IMR-90 (cell line): ENCODE measurements around the gene TCF7L1. TPM values are rescaled to one million over a fixed set of nuclear protein-coding genes. Genes with fewer than 3 reads are reported as not detected.

Experiments
- ATAC-seq: fragments of 200-7000 bp; cut with Tn5 transposase; 2 replicates; pipeline ENCODE4 v1.9.1; 2020; ENCODE audit warnings: low read depth, mild to moderate bottlenecking, moderate library complexity
- BruUV-seq: library from RNA; stranded (reverse); fragments of 400-500 nt; replicated peaks from 2 replicates; lab custom pipeline; 2021; lab: Mats Ljungman, UMichigan
- CTCF ChIA-PET: fragments of 300-600 bp; formaldehyde crosslinking; extraction: SDS; loops from one replicate; lab custom pipeline; 2021; ENCODE audit warnings: antibody characterized with exemption; lab: Yijun Ruan, JAX
- POLR2A ChIA-PET: fragments of 300-600 bp; sonication (Branson Sonifier 250); formaldehyde crosslinking; loops from one replicate; lab custom pipeline; 2022; ENCODE audit warnings: antibody characterized with exemption; ENCODE audit not compliant: unreplicated experiment; lab: Charles Lee
- DNase-seq: peaks from one replicate; pipeline ENCODE4 v3.0.0; 2013
- H2AFZ ChIP-seq: replicated peaks from 2 replicates; pipeline ENCODE3; 2013; ENCODE audit warnings: low read length, mild to moderate bottlenecking; ENCODE audit not compliant: poor library complexity
- H2AK5ac ChIP-seq: 2 replicates; pipeline ENCODE4 v1.6.1; 2013; ENCODE audit warnings: low read depth, low read length, inconsistent platforms
- H2AK9ac ChIP-seq: replicated peaks from 2 replicates; pipeline ENCODE3; 2013; ENCODE audit warnings: mild to moderate bottlenecking, low read depth, low read length, moderate library complexity; ENCODE audit not compliant: poor library complexity
- H2BK120ac ChIP-seq: 2 replicates; pipeline ENCODE4 v1.6.1; 2013; ENCODE audit warnings: low read depth, low read length, inconsistent platforms
- H2BK15ac ChIP-seq: 3 replicates; pipeline ENCODE4 v1.6.1; 2013; ENCODE audit warnings: low read depth, low read length, inconsistent platforms
- H2BK20ac ChIP-seq: 2 replicates; pipeline ENCODE4 v1.6.1; 2013; ENCODE audit warnings: low read depth, mild to moderate bottlenecking, inconsistent platforms, low read length, moderate library complexity
- H2BK5ac ChIP-seq: 2 replicates; pipeline ENCODE4 v1.6.1; 2013; ENCODE audit warnings: mild to moderate bottlenecking, low read depth, low read length, inconsistent platforms; ENCODE audit not compliant: poor library complexity, severe bottlenecking
- H3K14ac ChIP-seq: replicated peaks from 2 replicates; pipeline ENCODE4 v1.6.1; 2013; ENCODE audit warnings: low read depth, low read length, inconsistent platforms
- H3K18ac ChIP-seq: 2 replicates; pipeline ENCODE4 v1.6.1; 2013; ENCODE audit warnings: low read depth, low read length, control low read depth
- H3K23ac ChIP-seq: 2 replicates; pipeline ENCODE4 v1.6.1; 2013; ENCODE audit warnings: low read depth, low read length, inconsistent platforms
- H3K27ac ChIP-seq: 2 replicates; pipeline ENCODE4 v1.5.1; 2013; ENCODE audit warnings: mild to moderate bottlenecking, control low read depth, low read length; ENCODE audit not compliant: insufficient read depth
- H3K27me3 ChIP-seq: 2 replicates; pipeline ENCODE4 v1.6.1; 2013; ENCODE audit warnings: low read length; ENCODE audit not compliant: control insufficient read depth, insufficient read depth
- H3K36me3 ChIP-seq: 2 replicates; pipeline ENCODE4 v1.6.1; 2013; ENCODE audit warnings: low read length, mixed read lengths; ENCODE audit not compliant: control insufficient read depth, insufficient read depth
- H3K4ac ChIP-seq: 2 replicates; pipeline ENCODE4 v1.6.1; 2013; ENCODE audit warnings: low read depth, low read length, inconsistent platforms
- H3K4me1 ChIP-seq: 2 replicates; pipeline ENCODE4 v1.6.1; 2013; ENCODE audit warnings: low read length, mixed read lengths; ENCODE audit not compliant: control insufficient read depth, insufficient read depth
- H3K4me2 ChIP-seq: 2 replicates; pipeline ENCODE4 v1.6.1; 2013; ENCODE audit warnings: low read depth, mild to moderate bottlenecking, control low read depth, low read length, moderate library complexity
- H3K4me3 ChIP-seq: 2 replicates; pipeline ENCODE4 v1.5.1; 2013; ENCODE audit warnings: low read depth, mild to moderate bottlenecking, control low read depth, low read length, moderate library complexity; ENCODE audit not compliant: insufficient read depth
- H3K56ac ChIP-seq: 2 replicates; pipeline ENCODE4 v1.6.1; 2013; ENCODE audit warnings: low read length, inconsistent platforms; ENCODE audit not compliant: insufficient read depth; ENCODE audit errors: extremely low read depth
- H3K79me1 ChIP-seq, 2 experiments: 2 replicates each; pipeline ENCODE4 v1.6.1; 2013; ENCODE audit warnings: low read length in 2 of 2, inconsistent platforms in 1 of 2, low read depth in 1 of 2
- H3K9ac ChIP-seq: 2 replicates; pipeline ENCODE4 v1.6.1; 2013; ENCODE audit warnings: low read depth, low read length, control low read depth
- H3K9me1 ChIP-seq: 2 replicates; pipeline ENCODE4 v1.6.1; 2013; ENCODE audit warnings: low read length, inconsistent platforms; ENCODE audit not compliant: insufficient read depth
- H3K9me3 ChIP-seq: 2 replicates; pipeline ENCODE4 v1.6.1; 2013; ENCODE audit warnings: low read length; ENCODE audit not compliant: control insufficient read depth, insufficient read depth
- H4K20me1 ChIP-seq: 2 replicates; pipeline ENCODE4 v1.6.1; 2013; ENCODE audit warnings: low read length, inconsistent platforms; ENCODE audit not compliant: insufficient read depth
- H4K5ac ChIP-seq: 2 replicates; pipeline ENCODE4 v1.6.1; 2013; ENCODE audit warnings: mild to moderate bottlenecking, low read depth, low read length, control low read depth
- H4K8ac ChIP-seq, 2 experiments: 2 replicates each; pipeline ENCODE4 v1.6.1; 2013; ENCODE audit warnings: low read depth in 2 of 2, low read length in 2 of 2, control low read depth in 1 of 2, inconsistent platforms in 1 of 2
- H4K91ac ChIP-seq: 2 replicates; pipeline ENCODE4 v1.6.1; 2013; ENCODE audit warnings: low read depth, low read length, inconsistent platforms; ENCODE audit not compliant: insufficient read depth
- BHLHE40 ChIP-seq: fragments of 150-350 bp; IDR thresholded peaks from 2 replicates; pipeline ENCODE4 v1.6.1; 2016; ENCODE audit warnings: mild to moderate bottlenecking, low read depth, low read length
- CEBPB ChIP-seq: IDR thresholded peaks from 2 replicates; pipeline ENCODE4 v1.6.1; 2012; ENCODE audit warnings: low read depth, low read length, improper control_type of control experiment
- CHD1 ChIP-seq: IDR thresholded peaks from 2 replicates; pipeline ENCODE4 v1.6.1; 2012; ENCODE audit warnings: low read depth, low read length, improper control_type of control experiment
- FOS ChIP-seq: fragments of 150-350 bp; IDR thresholded peaks from 2 replicates; pipeline ENCODE4 v1.6.1; 2016; ENCODE audit warnings: low read depth, low read length
- MAFK ChIP-seq: IDR thresholded peaks from 2 replicates; pipeline ENCODE4 v1.6.1; 2012; ENCODE audit warnings: low read depth, low read length, improper control_type of control experiment
- MAZ ChIP-seq: IDR thresholded peaks from 2 replicates; pipeline ENCODE4 v1.6.1; 2012; ENCODE audit warnings: low read depth, mild to moderate bottlenecking, low read length, improper control_type of control experiment, moderate library complexity, borderline replicate concordance
- MXI1 ChIP-seq: IDR thresholded peaks from 2 replicates; pipeline ENCODE4 v1.6.1; 2012; ENCODE audit warnings: low read depth, mild to moderate bottlenecking, low read length, moderate library complexity, borderline replicate concordance
- NFE2L2 ChIP-seq: fragments of 150-350 bp; IDR thresholded peaks from 2 replicates; pipeline ENCODE4 v1.6.1; 2016; ENCODE audit warnings: low read depth, mild to moderate bottlenecking, low read length
- RCOR1 ChIP-seq: IDR thresholded peaks from 2 replicates; pipeline ENCODE4 v1.6.1; 2012; ENCODE audit warnings: mild to moderate bottlenecking, low read length, improper control_type of control experiment; ENCODE audit not compliant: insufficient replicate concordance
- RFX5 ChIP-seq: IDR thresholded peaks from 2 replicates; pipeline ENCODE4 v1.8.0; 2012; ENCODE audit warnings: low read depth, mild to moderate bottlenecking, low read length, moderate library complexity
- WGBS, 2 experiments: methylation state at CpG; one replicate each; pipeline versions ENCODE4 v1.1.5 to v1.1.7; 2013; ENCODE audit warnings: missing lambda C conversion rate in 2 of 2; ENCODE audit not compliant: insufficient read length in 1 of 2; ENCODE audit errors: extremely low coverage in 2 of 2; 5-methylcytosine and 5-hydroxymethylcytosine counted together
- dilution Hi-C: fragments of 300-500 bp; cut with HindIII; formaldehyde crosslinking; loops from one replicate; pipeline ENCODE4 v1.14.3; 2018; ENCODE audit warnings: low sequenced_read_pairs; ENCODE audit not compliant: unreplicated experiment
- in situ Hi-C: fragments of 300-500 bp; cut with MboI; formaldehyde crosslinking; loops from 3 replicates; pipeline ENCODE4 v1.14.3; 2019; ENCODE audit warnings: low sequenced_read_pairs, inconsistent platforms, mixed read lengths
- intact Hi-C: fragments of 100-400 bp; cut with micrococcal nuclease; formaldehyde crosslinking; loops from 2 replicates; pipeline ENCODE4 v1.10.0; 2022
- microRNA-seq, 2 experiments: library from miRNA; stranded (forward) in 1 of 2; unstranded in 1 of 2; fragments of 10-50 nt in 1 of 2; fragments of <30 nt in 1 of 2; gene quantifications in 1 of 2; microRNA quantifications in 1 of 2; one replicate each; pipeline versions ENCODE3 to v1.1.0; 2013 to 2020; ENCODE audit not compliant: insufficient read depth in 1 of 2, insufficient read length in 1 of 2, unreplicated experiment in 1 of 2
- polyA plus RNA-seq, 3 experiments: library from polyadenylated mRNA; depleted of rRNA; stranded (reverse); fragments of >200 nt; gene quantifications; 2 replicates each; pipeline ENCODE4 v1.2.3, GENCODE V29; 2012; ENCODE audit warnings: low replicate concordance in 1 of 3
- small RNA-seq, 5 experiments: library from RNA; depleted of rRNA; stranded (forward); fragments of <200 nt; gene quantifications; one replicate each; pipeline ENCODE3, GENCODE V24; 2012
- total RNA-seq: library from RNA; depleted of rRNA; stranded (reverse); fragments of >200 nt; gene quantifications from 2 replicates; pipeline ENCODE4 v1.2.3, GENCODE V29; 2012; rRNA removed

The TCF7L1 gene
- total and polyA plus RNA-seq, 2 of the 4 experiments (the other 2 are of a cell fraction): 0.72 to 11.1 TPM

DNA sequence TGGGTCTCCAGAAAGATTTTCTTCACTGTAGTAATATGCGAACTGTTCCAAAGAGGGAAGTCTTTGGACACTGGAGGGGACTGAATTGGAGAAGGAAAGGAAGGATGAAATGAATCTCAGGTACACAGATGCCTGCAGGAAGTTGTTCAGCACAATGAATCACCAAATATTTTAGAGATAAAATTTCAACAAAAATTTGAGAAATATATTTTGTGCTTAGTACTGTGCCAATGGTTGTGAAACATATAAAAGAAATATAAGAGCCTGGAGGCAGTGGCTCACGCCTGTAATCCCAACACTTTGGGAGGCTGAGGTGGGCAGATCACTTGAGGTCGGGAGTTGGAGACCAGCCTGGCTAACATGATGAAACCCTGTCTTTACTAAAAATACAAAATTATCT is 224.5 kb downstream of the TCF7L1 start:
- no peaks in the 10 kb centered on the region for H3K9me3 ChIP-seq
- CTCF ChIA-PET: no interaction called here
- DNase-seq (no peak), ATAC-seq (no peak)
- H3K9ac ChIP-seq: no peak overlapping the region
- H3K27ac ChIP-seq: no peak overlapping the region
- intact Hi-C loops: no loop called here
- H2BK5ac ChIP-seq: no peak overlapping the region
- BruUV-seq: no TSS peak
- no peaks in the 10 kb centered on the region for H4K20me1 ChIP-seq
- H4K8ac ChIP-seq: no peak overlapping the region
- no peak overlapping the region for H4K91ac ChIP-seq
- H2BK120ac ChIP-seq: no peak overlapping the region
- dilution Hi-C loops: no loop called here
- no peak overlapping the region for H3K4me3 ChIP-seq
- WGBS, 2 experiments: no CpG with 5 or more reads among the region's 3 CpGs
- POLR2A ChIA-PET: no interaction called here
- H3K14ac ChIP-seq: no peak overlapping the region
- H2AK5ac ChIP-seq: no peak overlapping the region
- no peaks in the 10 kb centered on the region for H3K27me3 ChIP-seq
- H3K4ac ChIP-seq: no peak overlapping the region
- no peak overlapping the region for H4K5ac ChIP-seq
- no peak overlapping the region for H2BK15ac ChIP-seq
- H3K23ac ChIP-seq: no peak overlapping the region
- H2AK9ac ChIP-seq: no peak overlapping the region
- TF ChIP-seq MXI1 (no peak), MAZ (no peak), RFX5 (no peak), RCOR1 (no peak), NFE2L2 (no peak), CEBPB (no peak), CHD1 (no peak), MAFK (no peak), BHLHE40 (no peak), FOS (no peak)
- no peak overlapping the region for H3K56ac ChIP-seq
- H3K79me1 ChIP-seq: peaks cover 32 to 51% of the 10 kb centered on the region in 2 experiments
- H2AFZ ChIP-seq: no peak overlapping the region
- no peak overlapping the region for H3K4me2 ChIP-seq
- H3K9me1 ChIP-seq: peaks cover 16% of the 10 kb centered on the region
- in situ Hi-C loops: no loop called here
- H2BK20ac ChIP-seq: no peak overlapping the region
- peaks cover 18% of the 10 kb centered on the region for H3K36me3 ChIP-seq
- H3K18ac ChIP-seq: no peak overlapping the region
- peaks cover 6% of the 10 kb centered on the region for H3K4me1 ChIP-seq

Small RNA genes within 50 kb of the gene (microRNA-seq; reads per million reads assigned to microRNA genes)
- not detected for gene AC093162.1 (ENCODE audit: insufficient read depth, insufficient read length)
- not detected for gene RF00019 (ENCODE audit: insufficient read depth, insufficient read length)
- not detected for gene RNU6-674P (ENCODE audit: insufficient read depth, insufficient read length)

Small RNA genes within 50 kb of the gene (small RNA-seq; reads per million reads assigned to genes)
- gene AC093162.1 (0 reads per million in 5 experiments), gene RF00019 (0 reads per million in 5 experiments), gene RNU6-674P (0 to 2.4 (median 0) reads per million in 5 experiments)

Other genes starting within 250 kb of the TCF7L1 start
- 842 and 3,620 TPM in 2 replicates for gene TMSB10, start 227.7 kb upstream of the TCF7L1 start, total RNA-seq
- gene TMSB10, start 227.7 kb upstream of the TCF7L1 start, polyA plus RNA-seq (2012; rRNA removed): 5,527 and 7,531 TPM in 2 replicates
- 108 and 118 TPM in 2 replicates for gene KCMF1, start 162.2 kb upstream of the TCF7L1 start, total RNA-seq
- 49.6 and 49.9 TPM in 2 replicates for gene KCMF1, start 162.2 kb upstream of the TCF7L1 start, polyA plus RNA-seq (2012; rRNA removed)
- 57.7 and 61.7 TPM in 2 replicates for gene TGOLN2, start 194.6 kb downstream of the TCF7L1 start, total RNA-seq
- 92.3 and 94.2 TPM in 2 replicates for gene TGOLN2, start 194.6 kb downstream of the TCF7L1 start, polyA plus RNA-seq (2012; rRNA removed)
- 25.0 and 32.3 TPM in 2 replicates for gene RETSAT, start 221.1 kb downstream of the TCF7L1 start, total RNA-seq
- gene RETSAT, start 221.1 kb downstream of the TCF7L1 start, polyA plus RNA-seq (2012; rRNA removed): 22.8 and 25.6 TPM in 2 replicates
- 10.8 and 13.1 TPM in 2 replicates for gene ELMOD3, start 221.4 kb downstream of the TCF7L1 start, total RNA-seq
- 19.2 and 20.7 TPM in 2 replicates for gene ELMOD3, start 221.4 kb downstream of the TCF7L1 start, polyA plus RNA-seq (2012; rRNA removed)